HG02938 (cell line): Measurements from ENCODE around the gene THRA.

Experiments used
- ATAC-seq: cut with Tn5 transposase; IDR thresholded peaks from one replicate; pipeline ENCODE4 v1.9.1; 2021; ENCODE audit warnings: mild to moderate bottlenecking, moderate library complexity; ENCODE audit not compliant: unreplicated experiment

THRA gene

DNA sequence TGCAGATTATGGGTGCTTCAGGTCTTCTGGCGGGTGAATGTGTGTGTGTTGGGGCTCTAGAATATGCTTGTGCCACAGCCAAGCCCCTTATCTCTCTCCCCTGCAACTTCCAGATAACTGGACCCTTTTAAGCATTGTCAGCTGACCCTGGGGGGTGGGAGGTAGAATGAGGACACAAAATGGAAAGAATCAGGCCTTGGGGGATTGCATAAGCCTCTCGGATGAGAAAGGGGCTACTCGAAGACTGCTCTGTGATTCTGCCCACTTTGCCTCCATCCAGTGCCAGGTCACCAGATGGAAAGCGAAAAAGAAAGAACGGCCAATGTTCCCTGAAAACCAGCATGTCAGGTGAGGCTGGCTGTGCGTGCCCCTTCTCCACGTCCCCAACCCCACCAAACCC lies 13.8 kb downstream of the THRA start:
- ATAC-seq, result no peak

DNA sequence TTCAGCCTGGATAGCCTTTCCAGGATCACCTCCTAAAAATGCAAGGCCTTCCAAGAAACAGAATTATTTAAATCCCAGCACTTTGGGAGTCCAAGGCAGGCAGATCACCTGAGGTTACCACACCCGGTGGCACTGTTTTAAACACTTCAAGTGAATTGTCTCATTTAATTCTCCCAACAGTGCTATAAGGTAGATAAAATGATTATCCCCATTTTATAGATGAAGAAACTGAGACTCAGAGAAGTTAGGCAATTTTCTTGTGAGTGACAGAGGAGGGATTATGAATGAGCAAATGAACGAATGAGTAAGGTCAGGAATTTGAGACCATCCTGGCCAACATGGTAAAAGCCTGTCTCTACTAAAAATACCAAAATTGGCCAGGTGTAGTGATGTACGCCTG lies 16.8 kb downstream of the THRA start:
- ATAC-seq, result no peak

GRCh38 chr17:40084477-40084876 lies 21.7 kb downstream of the THRA start:
- no peak for ATAC-seq

DNA sequence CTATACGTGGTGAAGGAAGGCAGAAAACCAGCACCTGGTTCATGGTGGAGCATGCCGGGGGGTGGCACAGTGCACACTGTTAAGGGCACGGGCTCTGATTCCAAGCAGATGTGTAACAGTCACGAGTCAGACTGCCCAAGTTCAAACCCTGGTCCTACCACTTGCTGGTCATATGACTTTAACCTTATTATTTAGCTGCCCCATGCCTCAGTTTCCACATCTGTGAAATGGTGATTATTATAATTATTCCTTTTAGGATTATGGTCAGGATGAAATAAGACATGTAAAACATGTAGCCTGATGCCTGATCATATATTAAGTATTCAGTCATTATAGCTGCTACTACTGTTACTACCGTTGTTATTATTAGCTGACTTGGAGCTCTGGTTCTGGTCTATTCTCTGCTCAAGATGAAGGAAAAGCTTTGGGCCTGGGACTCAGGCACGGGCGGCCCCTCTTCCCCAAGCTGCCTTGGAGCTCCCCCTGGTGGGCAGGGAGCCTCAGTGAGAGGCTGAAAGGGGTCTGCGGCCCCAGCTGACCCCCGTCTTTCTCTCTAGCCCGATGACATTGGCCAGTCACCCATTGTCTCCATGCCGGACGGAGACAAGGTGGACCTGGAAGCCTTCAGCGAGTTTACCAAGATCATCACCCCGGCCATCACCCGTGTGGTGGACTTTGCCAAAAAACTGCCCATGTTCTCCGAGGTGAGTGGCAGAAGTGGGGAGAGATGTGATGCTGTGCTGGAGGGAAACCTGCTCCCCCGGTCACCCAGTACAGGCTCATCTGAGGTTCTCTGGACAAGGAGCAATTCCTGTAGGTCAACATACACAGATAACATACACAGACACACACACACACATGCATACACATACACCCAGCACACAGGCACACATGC lies 23.6 kb downstream of the THRA start:
- no peak for ATAC-seq

- ATAC-seq, result no peak
These were observed 24.5 kb downstream of the THRA start for GRCh38 chr17:40087049-40087794.

- ATAC-seq, result no peak
These were observed 25.3 kb downstream of the THRA start for GRCh38 chr17:40087903-40088718.

- ATAC-seq, result no peak
These were observed 26.5 kb downstream of the THRA start for GRCh38 chr17:40089077-40089895.

DNA sequence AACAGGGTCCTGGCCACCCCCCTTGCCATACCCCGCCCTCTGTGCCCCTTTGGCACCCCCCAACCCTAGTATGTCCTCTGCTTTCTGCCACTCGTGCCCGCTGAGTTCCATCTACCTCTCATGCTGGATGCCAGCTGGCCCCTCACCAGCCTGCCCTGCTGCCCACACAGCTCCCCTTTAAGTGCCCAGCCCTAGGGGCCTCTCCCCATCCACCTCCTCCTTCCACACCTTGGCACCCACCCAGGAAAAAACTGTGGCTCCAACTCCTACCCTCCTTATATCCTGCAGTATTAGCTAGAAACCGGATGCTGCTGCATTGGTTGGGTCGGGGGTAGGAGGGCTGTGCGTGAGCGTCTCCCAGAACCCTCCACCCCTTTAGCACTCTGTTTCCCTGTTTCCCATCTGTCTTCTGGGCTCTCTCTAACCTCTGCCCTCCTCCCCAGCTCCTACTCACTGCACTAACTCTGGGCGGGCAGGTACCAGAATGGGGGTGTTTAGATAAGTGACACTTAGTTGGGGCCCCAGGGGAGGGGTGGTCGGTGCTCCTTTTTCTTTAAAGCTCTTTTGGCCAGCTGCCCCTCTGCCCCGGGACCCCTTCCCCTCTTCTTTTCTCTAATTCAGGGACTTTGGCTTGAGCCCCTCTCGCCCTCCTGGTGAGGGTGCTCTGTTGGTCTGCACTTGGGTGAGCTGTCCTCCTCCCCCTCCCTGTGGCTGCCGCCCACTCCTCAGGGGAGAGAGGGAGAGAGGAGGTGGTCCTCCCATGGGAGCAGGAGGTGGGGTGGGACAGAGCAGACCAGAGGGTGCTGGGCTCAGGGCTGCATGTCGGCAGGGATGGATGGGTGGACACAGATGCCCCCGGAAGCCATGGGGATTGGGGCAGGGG lies 27.7 kb downstream of the THRA start:
- no peak for ATAC-seq

GRCh38 chr17:40091691-40092397 lies 29.1 kb downstream of the THRA start:
- no peak for ATAC-seq

GRCh38 chr17:40092581-40092980 lies 29.8 kb downstream of the THRA start:
- ATAC-seq, result no peak

DNA sequence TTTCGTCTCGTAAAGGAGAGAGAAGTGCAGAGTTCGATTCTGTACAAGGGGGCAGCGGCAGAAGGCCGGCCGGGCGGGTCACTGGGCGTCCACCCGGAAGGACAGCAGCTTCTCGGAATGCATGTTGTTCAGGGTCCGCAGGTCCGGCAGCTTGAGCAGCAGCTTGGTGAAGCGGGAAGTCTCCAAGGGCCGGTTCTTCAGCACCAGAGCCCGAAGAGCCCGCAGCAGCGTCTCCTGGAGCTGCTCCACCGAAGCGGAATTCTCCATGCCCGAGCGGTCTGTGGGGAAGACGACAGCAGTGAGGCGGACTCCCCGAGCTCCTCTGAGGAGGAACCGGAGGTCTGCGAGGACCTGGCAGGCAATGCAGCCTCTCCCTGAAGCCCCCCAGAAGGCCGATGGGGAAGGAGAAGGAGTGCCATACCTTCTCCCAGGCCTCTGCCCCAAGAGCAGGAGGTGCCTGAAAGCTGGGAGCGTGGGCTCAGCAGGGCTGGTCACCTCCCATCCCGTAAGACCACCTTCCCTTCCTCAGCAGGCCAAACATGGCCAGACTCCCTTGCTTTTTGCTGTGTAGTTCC lies 30.3 kb downstream of the THRA start:
- ATAC-seq, result no peak

- no peak for ATAC-seq
These were observed 30.9 kb downstream of the THRA start for GRCh38 chr17:40093580-40094201.

DNA sequence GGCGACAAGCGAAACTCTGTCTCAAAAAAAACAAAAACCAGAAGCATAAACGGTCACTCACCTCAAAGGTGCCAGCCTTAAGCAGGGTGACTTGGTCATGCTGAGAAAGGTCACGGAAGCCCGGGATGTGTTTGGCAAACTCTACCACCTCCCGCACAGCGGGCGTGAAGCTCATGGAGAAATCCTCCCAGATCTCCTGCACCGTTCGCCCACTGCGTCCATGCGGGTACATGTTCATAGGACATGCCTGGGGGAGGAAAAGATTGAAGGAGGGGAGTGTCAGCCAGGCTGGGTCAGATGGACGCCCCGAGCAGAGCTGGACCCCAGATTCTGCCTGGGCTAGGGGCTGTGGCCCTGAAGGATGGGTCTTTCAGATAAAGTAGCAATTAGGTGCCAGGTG lies 32.1 kb downstream of the THRA start:
- ATAC-seq, result no peak

DNA sequence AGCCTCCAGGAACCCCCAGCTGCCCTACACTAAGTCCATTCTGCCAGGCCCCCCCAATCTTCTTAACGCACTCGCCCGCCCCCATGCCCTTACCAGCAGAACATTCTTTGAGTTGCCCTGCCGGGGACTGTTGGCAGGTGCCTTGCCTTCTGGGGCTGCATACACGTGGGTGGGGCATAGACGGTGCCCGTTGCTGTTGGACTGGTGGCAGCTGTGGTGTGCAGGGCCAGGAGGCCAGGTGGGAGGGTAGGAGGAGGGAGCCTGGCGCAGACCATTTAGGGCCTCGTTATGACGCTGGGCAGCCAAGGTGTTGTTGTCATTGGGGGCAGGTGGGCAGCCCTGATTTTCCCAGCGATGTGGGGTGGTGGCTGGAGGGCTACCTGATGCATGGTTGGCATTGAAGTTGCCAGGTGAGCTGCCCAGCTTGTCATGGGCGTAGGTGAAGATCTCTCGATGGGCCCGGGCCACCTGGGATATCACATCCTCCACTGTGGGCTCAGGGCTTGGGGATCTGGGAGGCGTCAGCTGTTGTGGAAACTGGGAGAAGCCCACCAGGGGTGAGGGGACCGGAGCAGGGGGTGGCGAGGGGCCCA lies 32.7 kb downstream of the THRA start:
- ATAC-seq, result no peak

DNA sequence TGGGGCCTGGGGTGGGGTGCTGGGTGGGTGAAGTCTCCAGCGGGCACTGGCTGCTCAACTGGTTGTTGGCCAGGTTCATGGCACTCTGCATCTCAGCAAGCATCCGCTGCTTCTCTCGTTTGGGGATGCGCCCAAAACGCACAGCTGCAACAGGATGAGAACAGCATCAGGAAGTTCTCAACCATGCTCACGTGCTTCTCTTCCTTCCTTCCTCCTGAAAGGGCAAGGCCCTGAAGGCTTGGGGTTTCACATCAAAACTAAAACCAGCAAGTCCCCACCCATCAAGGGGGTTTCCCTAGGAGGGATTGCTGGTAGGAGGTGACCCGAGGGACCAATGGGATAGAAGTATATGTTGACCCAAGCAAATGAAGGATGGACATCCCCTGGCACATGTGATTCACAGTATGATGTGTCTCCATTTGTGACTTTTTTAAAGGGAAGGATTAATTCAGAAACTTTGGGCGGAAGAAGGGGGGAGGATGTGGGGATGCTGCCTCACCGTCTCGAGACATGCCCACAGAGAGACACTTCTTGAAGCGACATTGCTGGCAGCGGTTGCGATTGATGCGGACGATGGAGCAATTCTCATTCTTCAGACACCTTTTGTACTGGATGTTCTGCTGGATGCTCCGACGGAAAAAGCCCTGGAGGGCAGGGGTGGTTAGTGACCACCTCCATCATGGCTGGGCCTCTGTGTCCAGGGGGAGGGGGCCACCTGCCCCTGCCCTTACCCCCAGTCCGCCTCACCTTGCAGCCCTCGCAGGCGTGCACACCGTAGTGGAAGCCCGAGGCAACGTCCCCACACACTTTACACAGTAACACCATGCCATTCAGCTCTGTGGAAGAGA lies 33.4 kb downstream of the THRA start:
- peak; percentile 47 for ATAC-seq

- no peak for ATAC-seq
These were observed 34.3 kb downstream of the THRA start for GRCh38 chr17:40097087-40097486.
